Effector CD8-positive, alpha-beta T cell (primary cell): ENCODE measurements around the gene SNRPA.
"Not testable (repeated sequence)": the region's sequence is repeated elsewhere in the genome, so short reads cannot be mapped to it uniquely, and the experiment has no call there.

Source experiments
- DNase-seq: peaks from one replicate; lab custom pipeline; 2025; lab: John Stamatoyannopoulos, UW

SNRPA gene

DNA sequence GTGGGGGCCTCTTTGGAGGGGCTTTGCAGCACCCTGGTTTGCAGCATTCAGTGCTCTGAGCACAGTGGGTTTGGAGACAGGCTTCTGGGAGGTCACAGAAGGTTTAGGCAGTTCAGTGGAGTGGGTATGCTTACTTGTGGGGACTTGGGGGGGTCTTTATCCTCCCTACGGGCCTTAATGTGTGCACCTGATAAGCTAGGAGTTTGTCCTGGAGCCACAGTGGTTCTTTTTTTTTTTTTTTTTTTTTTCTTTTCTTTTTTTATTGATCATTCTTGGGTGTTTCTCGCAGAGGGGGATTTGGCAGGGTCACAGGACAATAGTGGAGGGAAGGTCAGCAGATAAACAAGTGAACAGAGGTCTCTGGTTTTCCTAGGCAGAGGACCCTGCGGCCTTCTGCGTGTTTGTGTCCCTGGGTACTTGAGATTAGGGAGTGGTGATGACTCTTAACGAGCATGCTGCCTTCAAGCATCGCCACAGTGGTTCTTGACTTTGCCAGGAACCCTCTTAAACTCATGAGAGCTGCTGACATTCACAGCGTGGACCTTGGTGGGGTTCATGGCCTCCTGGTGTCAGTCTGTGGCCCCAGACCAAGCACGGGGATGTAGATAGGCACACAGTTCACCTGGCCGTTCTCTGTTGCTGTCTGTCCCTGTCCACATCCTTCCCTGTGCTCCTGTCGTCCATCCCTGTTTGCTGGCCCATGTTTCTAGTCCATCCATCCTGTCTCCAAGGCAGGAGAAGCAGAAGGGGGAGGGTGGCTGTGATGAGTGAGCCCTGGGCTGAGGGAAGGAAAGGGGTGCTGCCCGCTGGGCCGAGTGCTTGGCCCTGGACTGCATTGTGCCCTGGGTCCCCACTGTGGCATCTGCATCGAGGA is 50.7 kb downstream of the SNRPA start:
- DNase-seq: no peak

GRCh38 chr19:40802300-40803169 is 51.5 kb downstream of the SNRPA start:
- DNase-seq: no peak

DNA sequence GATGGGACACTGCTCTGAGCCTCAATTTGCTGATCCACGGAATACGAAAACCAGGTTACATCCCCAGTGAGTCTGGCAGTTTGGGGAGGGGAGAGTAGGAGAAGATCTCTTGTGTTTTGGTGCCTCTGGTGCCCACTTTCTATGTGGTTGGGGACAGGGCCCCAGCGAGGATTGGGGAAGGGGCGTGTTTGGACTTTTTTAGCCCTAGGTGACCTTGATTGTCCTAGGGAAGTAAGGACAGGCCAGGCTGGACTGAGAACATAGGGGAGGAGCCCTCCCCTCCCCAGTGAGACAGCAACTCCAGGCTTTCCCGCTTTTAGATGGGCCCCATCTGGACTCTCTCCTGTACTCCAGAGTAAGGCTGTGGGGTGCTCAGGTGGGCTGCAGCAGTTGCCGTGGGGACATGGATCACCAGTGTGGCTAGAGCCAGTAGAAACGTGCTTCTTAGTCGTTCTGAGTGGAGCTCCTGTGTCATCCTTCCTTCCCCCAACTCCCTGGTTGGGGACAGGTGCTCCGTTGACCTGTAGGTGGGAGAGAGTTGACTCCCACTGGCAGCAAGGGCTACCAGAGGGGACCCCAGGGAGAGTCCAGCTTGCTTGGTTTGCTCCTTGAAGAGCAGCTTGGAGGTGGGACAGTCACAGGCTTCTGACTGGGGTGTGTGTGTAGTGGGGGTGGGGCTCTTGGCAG is 52.3 kb downstream of the SNRPA start:
- DNase-seq: no peak

GRCh38 chr19:40803857-40804782 is 53.1 kb downstream of the SNRPA start:
- peak; percentile 38 for DNase-seq

DNA sequence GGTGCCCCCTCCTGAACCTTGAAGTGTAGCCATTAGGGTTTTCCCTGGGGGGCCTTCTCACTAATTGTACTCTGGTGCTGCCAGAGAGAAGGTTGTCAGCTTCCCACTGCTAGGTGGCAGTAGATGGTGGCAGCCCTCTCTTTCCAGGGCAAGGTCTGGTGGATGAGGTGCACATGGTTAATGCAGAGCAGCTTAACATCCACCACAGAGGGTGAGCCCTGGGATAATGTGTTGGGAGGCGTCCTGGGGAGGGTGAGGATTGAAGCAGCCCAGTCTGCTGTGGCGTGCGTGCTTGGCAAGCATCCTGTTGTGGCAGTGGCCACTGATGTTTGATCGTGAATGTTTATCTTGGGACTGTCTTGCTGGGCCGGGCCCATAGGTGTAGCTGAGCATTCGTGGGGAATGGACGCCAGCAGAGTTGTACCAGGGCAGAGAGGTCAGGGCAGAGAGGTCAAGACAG is 53.8 kb downstream of the SNRPA start:
- DNase-seq: no peak

- no peak for DNase-seq
Measured at GRCh38 chr19:40805258-40805868, 54.4 kb downstream of the SNRPA start.

DNA sequence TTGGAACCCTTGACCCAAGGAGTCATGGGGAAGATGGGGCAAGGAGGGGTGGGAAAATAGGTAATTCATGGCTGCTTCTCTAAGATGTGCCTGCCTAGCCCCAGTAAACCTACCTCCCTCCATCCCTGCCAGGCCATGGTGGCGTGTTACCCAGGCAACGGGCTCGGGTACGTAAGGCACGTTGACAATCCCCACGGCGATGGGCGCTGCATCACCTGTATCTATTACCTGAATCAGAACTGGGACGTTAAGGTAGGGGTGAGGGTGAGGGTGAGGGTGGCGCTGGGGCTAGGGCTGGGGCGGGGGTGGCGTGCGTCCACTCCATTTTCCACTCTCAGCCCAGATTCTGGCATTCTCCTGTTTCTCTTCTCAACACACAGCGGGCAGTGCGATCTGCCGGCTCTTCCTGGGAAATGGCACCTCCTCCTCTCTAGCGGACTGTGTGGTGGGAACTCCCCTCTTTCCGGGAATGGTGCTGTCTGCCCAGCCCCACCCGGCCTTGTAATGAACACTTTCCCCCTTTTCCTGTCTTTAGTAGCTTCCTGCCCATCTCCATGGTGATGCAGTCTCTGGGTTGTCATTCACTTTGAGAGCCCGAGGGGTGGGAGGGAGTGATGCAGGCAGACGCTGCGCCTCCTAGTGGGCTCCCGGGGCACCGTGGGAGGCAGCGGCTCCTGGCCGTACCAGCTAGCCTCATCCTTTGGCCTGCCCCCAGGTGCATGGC is 55.6 kb downstream of the SNRPA start:
- DNase-seq: peak; percentile 71

- no peak for DNase-seq
Measured at GRCh38 chr19:40807147-40808020, 56.4 kb downstream of the SNRPA start.

- DNase-seq: no peak
Measured at GRCh38 chr19:40808021-40808325, 57.0 kb downstream of the SNRPA start.

DNA sequence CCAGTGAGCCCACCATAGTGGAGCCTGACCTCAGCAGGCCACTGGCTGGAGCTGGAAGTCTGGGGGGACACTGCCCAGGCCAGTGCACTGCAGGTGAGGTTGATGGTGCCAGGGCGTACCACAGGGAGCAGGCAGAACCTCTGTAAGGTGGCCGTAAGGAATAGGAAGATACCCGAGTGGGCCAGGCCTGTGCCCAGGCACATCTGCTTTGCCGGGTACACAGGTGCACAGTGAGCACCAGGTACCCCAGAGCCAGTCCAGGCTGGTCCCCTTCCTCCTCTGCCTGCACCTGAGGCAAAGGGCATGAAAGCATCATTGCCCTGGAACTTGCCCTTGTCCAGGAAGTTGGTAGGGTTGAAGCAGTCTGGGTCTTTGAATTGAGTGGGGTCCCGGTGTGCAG is 57.5 kb downstream of the SNRPA start:
- DNase-seq: no peak

- no peak for DNase-seq
Measured at GRCh38 chr19:40809358-40810086, 58.5 kb downstream of the SNRPA start.

GRCh38 chr19:40810160-40810559 is 59.2 kb downstream of the SNRPA start:
- DNase-seq: no peak

- peak; percentile 24 for DNase-seq
Measured at GRCh38 chr19:40810649-40811408, 59.8 kb downstream of the SNRPA start.

DNA sequence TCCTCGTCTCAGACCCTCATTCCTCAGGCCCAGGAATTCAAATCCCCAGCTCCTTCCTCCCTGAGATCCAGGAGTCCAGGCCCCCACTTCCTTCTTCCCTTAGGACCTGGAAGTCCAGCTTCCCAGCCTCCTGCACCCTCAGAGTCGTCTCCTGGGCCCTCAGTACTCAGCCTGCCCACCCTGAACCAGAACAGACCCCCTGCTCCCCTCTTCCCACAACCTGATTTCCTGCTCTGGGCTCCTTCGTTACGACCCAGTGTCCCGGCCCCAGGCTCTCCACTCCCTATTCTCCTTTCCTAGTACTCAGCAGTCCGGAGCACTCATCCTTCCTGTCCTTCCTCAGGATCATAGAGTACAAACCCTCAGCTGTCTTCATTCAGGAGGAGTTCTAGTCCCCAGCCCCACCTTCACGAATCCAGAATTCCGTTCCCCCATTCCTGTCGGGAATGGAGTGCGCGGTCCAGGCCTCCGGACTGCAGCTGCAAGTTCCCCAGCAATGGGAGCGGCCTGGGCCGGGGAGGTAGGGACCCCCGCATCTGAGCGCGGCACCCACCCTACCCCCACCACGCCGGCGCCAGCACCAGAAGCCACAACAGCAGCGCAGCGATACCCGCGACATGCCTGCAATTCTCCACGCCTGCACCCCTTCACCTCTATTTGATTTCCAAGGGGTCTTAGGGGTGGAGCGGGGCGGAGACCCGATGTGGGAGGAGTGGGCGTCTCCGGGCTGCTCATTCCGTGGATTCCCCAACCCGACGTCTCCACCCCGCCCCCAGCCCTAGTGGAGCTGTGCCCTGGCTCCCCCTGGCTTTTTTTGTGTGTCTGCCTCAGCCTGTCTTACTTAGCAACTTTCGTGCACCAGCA is 60.7 kb downstream of the SNRPA start:
- peak; percentile 29 for DNase-seq

GRCh38 chr19:40812571-40812970 is 61.6 kb downstream of the SNRPA start:
- DNase-seq: not testable (repeated sequence)

DNA sequence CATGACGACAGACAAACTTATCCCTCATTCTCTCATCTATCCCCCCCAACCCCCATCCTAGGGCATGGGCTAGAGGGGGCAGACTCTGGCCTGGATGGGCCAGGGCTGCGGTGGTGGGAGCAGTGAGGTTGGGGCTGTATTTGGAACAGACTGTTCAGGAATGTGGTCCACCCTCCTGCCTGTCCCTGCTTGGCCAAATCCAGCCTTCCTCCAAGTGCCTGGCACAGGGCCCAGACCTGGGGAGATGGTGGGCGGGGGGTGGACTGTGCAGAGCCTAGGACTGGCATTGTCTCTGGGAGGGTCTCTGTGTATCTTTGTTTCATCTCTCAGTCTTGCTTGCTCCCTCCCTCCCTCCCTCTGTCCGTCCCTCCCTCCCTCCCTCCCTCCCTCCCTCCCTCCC is 62.2 kb downstream of the SNRPA start:
- no peak for DNase-seq
